ENCODE data around the gene CTNND1.

- no peak for TF ChIP-seq POLR2A (IDR thresholded peaks at IDR 0.05)
- no peak for TF ChIP-seq EP300 (IDR thresholded peaks at IDR 0.05)
Observed at GRCh38 chr11:57815877-57816276, 54.3 kb downstream of the CTNND1 start.
